HUES64 (cell line): Measurements from ENCODE around the gene OR2C3.
"Not testable (repeated sequence)": the region's sequence is repeated elsewhere in the genome, so short reads cannot be mapped to it uniquely, and the experiment has no call there.

Source experiments
- H3K27ac ChIP-seq: 2 replicates; pipeline ENCODE4 v1.7.0; 2013; ENCODE audit warnings: low read depth, low read length, inconsistent platforms
- H3K27me3 ChIP-seq: 2 replicates; pipeline ENCODE4 v1.6.1; 2013; ENCODE audit warnings: mild to moderate bottlenecking, low read length; ENCODE audit not compliant: insufficient read depth
- H3K36me3 ChIP-seq: 2 replicates; pipeline ENCODE4 v1.6.1; 2013; ENCODE audit warnings: mild to moderate bottlenecking, low read length; ENCODE audit not compliant: insufficient read depth
- H3K4me1 ChIP-seq: 2 replicates; pipeline ENCODE4 v1.6.1; 2013; ENCODE audit warnings: mild to moderate bottlenecking, low read length, moderate library complexity; ENCODE audit not compliant: insufficient read depth
- H3K4me3 ChIP-seq: 2 replicates; pipeline ENCODE4 v1.5.1; 2013; ENCODE audit warnings: mild to moderate bottlenecking, low read length, moderate library complexity
- H3K9ac ChIP-seq: 2 replicates; pipeline ENCODE4 v1.6.1; 2013; ENCODE audit warnings: mild to moderate bottlenecking, low read depth, low read length
- H3K9me3 ChIP-seq: 2 replicates; pipeline ENCODE4 v1.6.1; 2013; ENCODE audit warnings: low read depth, low read length; ENCODE audit not compliant: insufficient read depth
- WGBS: fragments of 150-250, 120-280 bp; methylation state at CpG from one replicate; pipeline ENCODE4 v1.1.7; 2013; ENCODE audit warnings: missing lambda C conversion rate; 5-methylcytosine and 5-hydroxymethylcytosine counted together

OR2C3 gene

GRCh38 chr1:247548092-247548491, 11.9 kb upstream of the OR2C3 start:
- Histone ChIP-seq H3K36me3 (no peaks in the 10 kb centered on the region), H3K27me3 (no peaks in the 10 kb centered on the region), H3K9me3 (no peaks in the 10 kb centered on the region), H3K4me1 (peaks cover 11% of the 10 kb centered on the region; the same call in 1 of the 2 replicates), H3K9ac (no peak overlapping the region), H3K27ac (no peak overlapping the region), H3K4me3 (no peak overlapping the region)
- WGBS = 80% methylated on average over 5 of the region's 5 CpGs

GRCh38 chr1:247542811-247543210, 6.6 kb upstream of the OR2C3 start:
- no peak overlapping the region for H3K4me3 ChIP-seq
- H3K36me3 ChIP-seq = no peaks in the 10 kb centered on the region
- H3K4me1 ChIP-seq = peaks cover 2% of the 10 kb centered on the region; the same call in 1 of the 2 replicates
- H3K9me3 ChIP-seq = no peaks in the 10 kb centered on the region
- H3K9ac ChIP-seq = no peak overlapping the region
- no peak overlapping the region for H3K27ac ChIP-seq
- H3K27me3 ChIP-seq = no peaks in the 10 kb centered on the region
- WGBS = 78% methylated on average over 3 of the region's 3 CpGs

- no peak overlapping the region for H3K27ac ChIP-seq
- no peaks in the 10 kb centered on the region for H3K9me3 ChIP-seq
- H3K9ac ChIP-seq = no peak overlapping the region
- no peaks in the 10 kb centered on the region for H3K4me1 ChIP-seq
- H3K36me3 ChIP-seq = no peaks in the 10 kb centered on the region
- 88% methylated on average over 7 of the region's 7 CpGs for WGBS
- no peak overlapping the region for H3K4me3 ChIP-seq
- H3K27me3 ChIP-seq = no peaks in the 10 kb centered on the region
Measured at GRCh38 chr1:247540581-247540980, 4.3 kb upstream of the OR2C3 start.

GRCh38 chr1:247539215-247539614, 3.0 kb upstream of the OR2C3 start:
- H3K27me3 ChIP-seq = no peaks in the 10 kb centered on the region
- no peaks in the 10 kb centered on the region for H3K9me3 ChIP-seq
- no peaks in the 10 kb centered on the region for H3K4me1 ChIP-seq
- H3K4me3 ChIP-seq = no peak overlapping the region
- 94% methylated on average over 6 of the region's 6 CpGs for WGBS
- no peak overlapping the region for H3K27ac ChIP-seq
- H3K9ac ChIP-seq = no peak overlapping the region
- H3K36me3 ChIP-seq = no peaks in the 10 kb centered on the region

- Histone ChIP-seq H3K9me3 (no peaks in the 10 kb centered on the region), H3K4me1 (no peaks in the 10 kb centered on the region), H3K4me3 (no peak overlapping the region), H3K36me3 (no peaks in the 10 kb centered on the region), H3K9ac (no peak overlapping the region), H3K27me3 (no peaks in the 10 kb centered on the region), H3K27ac (no peak overlapping the region)
- WGBS = 81% methylated on average over 5 of the region's 5 CpGs
Measured at GRCh38 chr1:247538561-247538960, 2.3 kb upstream of the OR2C3 start.

GRCh38 chr1:247535402-247535801, 838 bp downstream of the OR2C3 start:
- 78% methylated on average over 3 of the region's 3 CpGs for WGBS

GRCh38 chr1:247531937-247532336, 4.3 kb downstream of the OR2C3 start:
- no peak overlapping the region for H3K4me3 ChIP-seq
- no peaks in the 10 kb centered on the region for H3K36me3 ChIP-seq
- WGBS = 91% methylated on average over 8 of the region's 8 CpGs
- H3K4me1 ChIP-seq = no peaks in the 10 kb centered on the region; the same call in 1 of the 2 replicates
- no peak overlapping the region for H3K9ac ChIP-seq
- H3K9me3 ChIP-seq = no peaks in the 10 kb centered on the region
- H3K27ac ChIP-seq = no peak overlapping the region
- H3K27me3 ChIP-seq = no peaks in the 10 kb centered on the region

More at GRCh38 chr1:247535402-247535801, 838 bp downstream of the OR2C3 start:
- Histone ChIP-seq H3K4me1 (no peaks in the 10 kb centered on the region), H3K4me3 (no peak overlapping the region), H3K27me3 (no peaks in the 10 kb centered on the region), H3K9ac (no peak overlapping the region), H3K27ac (no peak overlapping the region), H3K9me3 (no peaks in the 10 kb centered on the region), H3K36me3 (no peaks in the 10 kb centered on the region)

- Histone ChIP-seq H3K9ac (no peak overlapping the region), H3K27ac (no peak overlapping the region), H3K9me3 (no peaks in the 10 kb centered on the region), H3K36me3 (no peaks in the 10 kb centered on the region), H3K4me3 (no peak overlapping the region), H3K27me3 (no peaks in the 10 kb centered on the region), H3K4me1 (no peaks in the 10 kb centered on the region; the same call in 1 of the 2 replicates)
- WGBS = 94% methylated on average over 41 of the region's 41 CpGs
Measured at GRCh38 chr1:247530785-247531184, 5.5 kb downstream of the OR2C3 start.

- Histone ChIP-seq H3K36me3 (no peaks in the 10 kb centered on the region), H3K27ac (no peak overlapping the region), H3K4me1 (no peaks in the 10 kb centered on the region; the same call in 1 of the 2 replicates), H3K27me3 (no peaks in the 10 kb centered on the region), H3K9ac (no peak overlapping the region), H3K4me3 (no peak overlapping the region), H3K9me3 (no peaks in the 10 kb centered on the region)
- WGBS = no CpG with 5 or more reads among the region's 1 CpG
Measured at GRCh38 chr1:247529771-247530355, 6.4 kb downstream of the OR2C3 start.

- no peaks in the 10 kb centered on the region for H3K36me3 ChIP-seq
- H3K4me3 ChIP-seq = no peak overlapping the region
- no peaks in the 10 kb centered on the region for H3K9me3 ChIP-seq
- H3K27me3 ChIP-seq = no peaks in the 10 kb centered on the region
- WGBS = 88% methylated on average over 2 of the region's 2 CpGs
- H3K27ac ChIP-seq = no peak overlapping the region
- H3K4me1 ChIP-seq = no peaks in the 10 kb centered on the region; the same call in 1 of the 2 replicates
- H3K9ac ChIP-seq = no peak overlapping the region
Measured at GRCh38 chr1:247528812-247529474, 7.3 kb downstream of the OR2C3 start.

- WGBS = 86% methylated on average over 25 of the region's 30 CpGs
- H3K4me1 ChIP-seq = not testable (repeated sequence)
Measured at GRCh38 chr1:247521886-247522285, 14.4 kb downstream of the OR2C3 start.

GRCh38 chr1:247518613-247518891, 17.7 kb downstream of the OR2C3 start:
- peaks cover 3% of the 10 kb centered on the region; the same call in 1 of the 2 replicates for H3K9me3 ChIP-seq
- no peak overlapping the region for H3K4me3 ChIP-seq
- H3K27ac ChIP-seq = no peak overlapping the region
- H3K4me1 ChIP-seq = no peaks in the 10 kb centered on the region
- H3K27me3 ChIP-seq = no peaks in the 10 kb centered on the region
- H3K36me3 ChIP-seq = no peaks in the 10 kb centered on the region
- no peak overlapping the region for H3K9ac ChIP-seq
- 97% methylated on average over 19 of the region's 19 CpGs for WGBS

More at GRCh38 chr1:247521886-247522285, 14.4 kb downstream of the OR2C3 start:
- H3K27ac ChIP-seq, H3K36me3 ChIP-seq, H3K27me3 ChIP-seq, H3K4me3 ChIP-seq, H3K9me3 ChIP-seq, H3K9ac ChIP-seq: not testable (repeated sequence)
